HUES64 (cell line): Measurements from ENCODE around the gene B4GALT5.

Experiments
- H3K27ac ChIP-seq: 2 replicates; pipeline ENCODE4 v1.7.0; 2013; ENCODE audit warnings: low read depth, low read length, inconsistent platforms
- H3K27me3 ChIP-seq: 2 replicates; pipeline ENCODE4 v1.6.1; 2013; ENCODE audit warnings: mild to moderate bottlenecking, low read length; ENCODE audit not compliant: insufficient read depth
- H3K36me3 ChIP-seq: 2 replicates; pipeline ENCODE4 v1.6.1; 2013; ENCODE audit warnings: mild to moderate bottlenecking, low read length; ENCODE audit not compliant: insufficient read depth
- H3K4me1 ChIP-seq: 2 replicates; pipeline ENCODE4 v1.6.1; 2013; ENCODE audit warnings: mild to moderate bottlenecking, low read length, moderate library complexity; ENCODE audit not compliant: insufficient read depth
- H3K4me3 ChIP-seq: 2 replicates; pipeline ENCODE4 v1.5.1; 2013; ENCODE audit warnings: mild to moderate bottlenecking, low read length, moderate library complexity
- H3K9ac ChIP-seq: 2 replicates; pipeline ENCODE4 v1.6.1; 2013; ENCODE audit warnings: mild to moderate bottlenecking, low read depth, low read length
- H3K9me3 ChIP-seq: 2 replicates; pipeline ENCODE4 v1.6.1; 2013; ENCODE audit warnings: low read depth, low read length; ENCODE audit not compliant: insufficient read depth
- WGBS: fragments of 150-250, 120-280 bp; methylation state at CpG from one replicate; pipeline ENCODE4 v1.1.7; 2013; ENCODE audit warnings: missing lambda C conversion rate; 5-methylcytosine and 5-hydroxymethylcytosine counted together

Gene B4GALT5

GRCh38 chr20:49751397-49751736, 37.7 kb upstream of the B4GALT5 start:
- no peaks in the 10 kb centered on the region for H3K27me3 ChIP-seq
- H3K27ac ChIP-seq = no peak overlapping the region
- H3K4me1 ChIP-seq = no peaks in the 10 kb centered on the region; the same call in 1 of the 2 replicates
- no peak overlapping the region for H3K4me3 ChIP-seq
- 93% methylated on average over 3 of the region's 3 CpGs for WGBS
- no peaks in the 10 kb centered on the region for H3K9me3 ChIP-seq
- H3K9ac ChIP-seq = no peak overlapping the region
- H3K36me3 ChIP-seq = no peaks in the 10 kb centered on the region

- no peaks in the 10 kb centered on the region for H3K27me3 ChIP-seq
- no peak overlapping the region for H3K27ac ChIP-seq
- no peak overlapping the region for H3K9ac ChIP-seq
- H3K4me3 ChIP-seq = no peak overlapping the region
- H3K9me3 ChIP-seq = no peaks in the 10 kb centered on the region
- H3K4me1 ChIP-seq = no peaks in the 10 kb centered on the region; the same call in 1 of the 2 replicates
- H3K36me3 ChIP-seq = no peaks in the 10 kb centered on the region
- WGBS = 89% methylated on average over 12 of the region's 12 CpGs
These were observed 37.1 kb upstream of the B4GALT5 start for GRCh38 chr20:49750611-49751396.

- WGBS = 100% methylated on average over 1 of the region's 1 CpG
- Histone ChIP-seq H3K9ac (no peak overlapping the region), H3K27ac (no peak overlapping the region), H3K36me3 (no peaks in the 10 kb centered on the region), H3K9me3 (no peaks in the 10 kb centered on the region), H3K4me3 (no peak overlapping the region), H3K4me1 (no peaks in the 10 kb centered on the region; the same call in 1 of the 2 replicates), H3K27me3 (no peaks in the 10 kb centered on the region)
These were observed 35.9 kb upstream of the B4GALT5 start for GRCh38 chr20:49749625-49750024.

GRCh38 chr20:49748525-49748838, 34.8 kb upstream of the B4GALT5 start:
- H3K27ac ChIP-seq = no peak overlapping the region

GRCh38 chr20:49747707-49748524, 34.2 kb upstream of the B4GALT5 start:
- no peak overlapping the region for H3K27ac ChIP-seq
- H3K9me3 ChIP-seq = no peaks in the 10 kb centered on the region
- H3K27me3 ChIP-seq = no peaks in the 10 kb centered on the region
- H3K4me3 ChIP-seq = no peak overlapping the region
- H3K9ac ChIP-seq = no peak overlapping the region
- 85% methylated on average over 10 of the region's 10 CpGs for WGBS
- peaks cover 4% of the 10 kb centered on the region; the same call in 1 of the 2 replicates for H3K4me1 ChIP-seq
- H3K36me3 ChIP-seq = no peaks in the 10 kb centered on the region

More at GRCh38 chr20:49748525-49748838, 34.8 kb upstream of the B4GALT5 start:
- 96% methylated on average over 3 of the region's 3 CpGs for WGBS
- Histone ChIP-seq H3K9ac (no peak overlapping the region), H3K36me3 (no peaks in the 10 kb centered on the region), H3K27me3 (no peaks in the 10 kb centered on the region), H3K9me3 (no peaks in the 10 kb centered on the region), H3K4me1 (no peaks in the 10 kb centered on the region; the same call in 1 of the 2 replicates), H3K4me3 (no peak overlapping the region)

GRCh38 chr20:49742948-49743347, 29.3 kb upstream of the B4GALT5 start:
- no peak overlapping the region for H3K27ac ChIP-seq

GRCh38 chr20:49741977-49742376, 28.3 kb upstream of the B4GALT5 start:
- Histone ChIP-seq H3K4me1 (peaks cover 4% of the 10 kb centered on the region; the same call in 1 of the 2 replicates), H3K27ac (no peak overlapping the region), H3K36me3 (no peaks in the 10 kb centered on the region), H3K27me3 (no peaks in the 10 kb centered on the region), H3K9me3 (no peaks in the 10 kb centered on the region), H3K9ac (no peak overlapping the region), H3K4me3 (no peak overlapping the region)
- WGBS = 80% methylated on average over 8 of the region's 8 CpGs

More at GRCh38 chr20:49742948-49743347, 29.3 kb upstream of the B4GALT5 start:
- H3K9ac ChIP-seq = peak overlapping the region; percentile 19; the same call in 1 of the 2 replicates
- H3K4me1 ChIP-seq = peaks cover 4% of the 10 kb centered on the region; the same call in 1 of the 2 replicates
- H3K9me3 ChIP-seq = no peaks in the 10 kb centered on the region
- no peak overlapping the region for H3K4me3 ChIP-seq
- WGBS = 82% methylated on average over 9 of the region's 9 CpGs
- no peaks in the 10 kb centered on the region for H3K27me3 ChIP-seq
- no peaks in the 10 kb centered on the region for H3K36me3 ChIP-seq

GRCh38 chr20:49740807-49741206, 27.1 kb upstream of the B4GALT5 start:
- no peak overlapping the region for H3K9ac ChIP-seq
- H3K4me3 ChIP-seq = no peak overlapping the region
- H3K27ac ChIP-seq = no peak overlapping the region
- no peaks in the 10 kb centered on the region for H3K36me3 ChIP-seq
- no peaks in the 10 kb centered on the region for H3K9me3 ChIP-seq
- WGBS = 93% methylated on average over 5 of the region's 5 CpGs
- H3K4me1 ChIP-seq = peaks cover 4% of the 10 kb centered on the region; the same call in 1 of the 2 replicates
- H3K27me3 ChIP-seq = no peaks in the 10 kb centered on the region

GRCh38 chr20:49739042-49739441, 25.4 kb upstream of the B4GALT5 start:
- no peak overlapping the region for H3K27ac ChIP-seq
- no peaks in the 10 kb centered on the region for H3K36me3 ChIP-seq
- H3K4me1 ChIP-seq = peaks cover 4% of the 10 kb centered on the region; the same call in 1 of the 2 replicates
- no peak overlapping the region for H3K4me3 ChIP-seq
- H3K9ac ChIP-seq = no peak overlapping the region
- 78% methylated on average over 6 of the region's 6 CpGs for WGBS
- no peaks in the 10 kb centered on the region for H3K27me3 ChIP-seq
- no peaks in the 10 kb centered on the region for H3K9me3 ChIP-seq

- H3K9me3 ChIP-seq = no peaks in the 10 kb centered on the region
- 0 out of 2 replicates have a peak, but pooled peaks cover 3% of the 10 kb centered on the region for H3K4me1 ChIP-seq
- H3K9ac ChIP-seq = no peak overlapping the region
- H3K4me3 ChIP-seq = no peak overlapping the region
- no peaks in the 10 kb centered on the region for H3K27me3 ChIP-seq
- WGBS = 85% methylated on average over 1 of the region's 2 CpGs
- no peaks in the 10 kb centered on the region for H3K36me3 ChIP-seq
- no peak overlapping the region for H3K27ac ChIP-seq
These were observed 23.6 kb upstream of the B4GALT5 start for GRCh38 chr20:49737260-49737659.

GRCh38 chr20:49729780-49730179, 16.1 kb upstream of the B4GALT5 start:
- H3K27me3 ChIP-seq = no peaks in the 10 kb centered on the region
- H3K27ac ChIP-seq = no peak overlapping the region
- no peaks in the 10 kb centered on the region for H3K36me3 ChIP-seq
- H3K9ac ChIP-seq = no peak overlapping the region
- H3K9me3 ChIP-seq = no peaks in the 10 kb centered on the region
- no peak overlapping the region for H3K4me3 ChIP-seq
- H3K4me1 ChIP-seq = 0 out of 2 replicates have a peak, but pooled peaks cover 4% of the 10 kb centered on the region
- WGBS = 94% methylated on average over 3 of the region's 3 CpGs
